Body of pancreas (tissue), 4 donors: Measurements from ENCODE around the gene BRPF3. TPM values are rescaled to one million over a fixed set of nuclear protein-coding genes. Genes with fewer than 3 reads are reported as not detected.
"Not testable (repeated sequence)": the region's sequence is repeated elsewhere in the genome, so short reads cannot be mapped to it uniquely, and the experiment has no call there.

ENCODE experiments used
- ATAC-seq: fragments of 150-250 bp; one replicate; pipeline ENCODE4 v1.9.1; 2016
- DNase-seq, 4 donors: peaks; one replicate each; pipeline ENCODE4 v3.0.0-alpha.2; 2019
- H3K27ac ChIP-seq, 4 donors: fragments of 200-600 bp; sonication (generic); 1 replicate in 3 of 4; 2 replicates in 1 of 4; pipeline versions ENCODE4 v1.5.1 to v1.6.1; 2016 to 2019; ENCODE audit warnings: mild to moderate bottlenecking in 1 of 4, mixed read lengths in 1 of 4, moderate library complexity in 1 of 4
- H3K27me3 ChIP-seq, 2 donors: fragments of 200-600 bp; sonication (generic); one replicate each; pipeline ENCODE4 v1.6.0; 2016; ENCODE audit warnings: mild to moderate bottlenecking in 1 of 2
- H3K36me3 ChIP-seq, 2 donors: fragments of 200-600 bp; sonication (generic); replicated peaks in 1 of 2; 2 replicates each; pipeline ENCODE4 v1.5.1; 2016; ENCODE audit warnings: low read depth in 2 of 2; ENCODE audit not compliant: insufficient read depth in 1 of 2
- H3K4me1 ChIP-seq: fragments of 200-600 bp; sonication (generic); one replicate; pipeline ENCODE4 v1.6.0; 2016
- H3K4me3 ChIP-seq, 2 donors: fragments of 200-600 bp; sonication (generic); 1 replicate in 1 of 2; 2 replicates in 1 of 2; pipeline ENCODE4 v1.5.1; 2016 to 2019
- H3K9me3 ChIP-seq, 3 donors: fragments of 200-600 bp; sonication (generic); 1 replicate in 2 of 3; 2 replicates in 1 of 3; pipeline ENCODE4 v1.5.1; 2016
- CTCF ChIP-seq, 7 experiments: fragments of 450-650 bp in 4 of 7; fragments of 200-600 bp in 3 of 7; sonication (generic) in 3 of 7; IDR thresholded peaks; one replicate each; pipeline ENCODE4 v1.5.1; 2016 to 2019; ENCODE audit warnings: antibody characterized with exemption in 7 of 7
- POLR2A ChIP-seq, 3 donors: fragments of 450-650 bp; IDR thresholded peaks; one replicate each; pipeline ENCODE4 v1.6.1; 2016; ENCODE audit warnings: antibody characterized with exemption in 3 of 3, mild to moderate bottlenecking in 2 of 3
- WGBS, 2 donors: methylation state at CpG; one replicate each; pipeline ENCODE4 v1.1.5; 2017; 5-methylcytosine and 5-hydroxymethylcytosine counted together
- intact Hi-C: fragments of 100-400 bp; cut with DNase I; formaldehyde crosslinking; loops from one replicate; pipeline ENCODE4 v1.15.1; 2023
- total RNA-seq, 2 donors: library from RNA; depleted of rRNA; stranded (reverse); fragments of >200 nt; gene quantifications; one replicate each; pipeline ENCODE4 v1.1.0, GENCODE V29; 2016

BRPF3 gene
- total RNA-seq, 2 donors from 2014 or later = 24.9 to 27.0 TPM

GRCh38 chr6:36210182-36210581 is 13.6 kb downstream of the BRPF3 start:
- Histone ChIP-seq H3K4me3 (no peak overlapping the region), H3K27me3 (no peaks in the 10 kb centered on the region), H3K4me1 (no peaks in the 10 kb centered on the region), H3K27ac (no peak overlapping the region), H3K9me3 (no peaks in the 10 kb centered on the region), H3K36me3 (peaks cover 14 to 41% of the 10 kb centered on the region in 2 donors)
- DNase-seq = no peak
- WGBS, 2 donors = 95 to 98% methylated on average over 14 of the region's 14 CpGs
- intact Hi-C loops = no loop called here
- no peak for TF ChIP-seq POLR2A (IDR thresholded peaks at IDR 0.05)
- TF ChIP-seq CTCF (IDR thresholded peaks at IDR 0.05) = no peak
- no peak for ATAC-seq

- WGBS, 2 donors = 92 to 94% methylated on average over 3 to 18 of the region's 18 CpGs
- Histone ChIP-seq H3K27ac (no peak overlapping the region), H3K27me3 (no peaks in the 10 kb centered on the region), H3K4me3 (no peak overlapping the region), H3K36me3 (peaks cover 18 to 45% of the 10 kb centered on the region in 2 donors), H3K4me1 (no peaks in the 10 kb centered on the region), H3K9me3 (no peaks in the 10 kb centered on the region)
- TF ChIP-seq POLR2A (IDR thresholded peaks at IDR 0.05) (no peak), CTCF (IDR thresholded peaks at IDR 0.05) (no peak)
- ATAC-seq (no peak), DNase-seq (no peak)
- intact Hi-C loops = no loop called here
Observed at GRCh38 chr6:36210886-36211595, 14.5 kb downstream of the BRPF3 start.

- Histone ChIP-seq H3K27me3 (no peaks in the 10 kb centered on the region), H3K4me1 (no peaks in the 10 kb centered on the region), H3K36me3 (peaks cover 8 to 27% of the 10 kb centered on the region in 2 donors), H3K27ac (no peak overlapping the region), H3K4me3 (no peak overlapping the region), H3K9me3 (no peaks in the 10 kb centered on the region)
- DNase-seq = peak in 1 of 4 donors; percentile 32
- no peak for ATAC-seq
- 92 to 100% methylated on average over 1 to 2 of the region's 2 CpGs for WGBS, 2 donors
- TF ChIP-seq POLR2A (IDR thresholded peaks at IDR 0.05) = no peak
- no peak for TF ChIP-seq CTCF (IDR thresholded peaks at IDR 0.05)
- intact Hi-C loops = no loop called here
Observed at GRCh38 chr6:36216559-36216958, 20.0 kb downstream of the BRPF3 start.

- Histone ChIP-seq H3K27me3 (no peaks in the 10 kb centered on the region), H3K36me3 (peaks cover 6 to 26% of the 10 kb centered on the region in 2 donors), H3K4me3 (no peak overlapping the region), H3K27ac (no peak overlapping the region), H3K4me1 (no peaks in the 10 kb centered on the region), H3K9me3 (no peaks in the 10 kb centered on the region)
- no peak for TF ChIP-seq POLR2A (IDR thresholded peaks at IDR 0.05)
- TF ChIP-seq CTCF (IDR thresholded peaks at IDR 0.05) = no peak
- DNase-seq (no peak), ATAC-seq (no peak)
- 83% methylated on average over 3 of the region's 3 CpGs for WGBS, 2 donors
- intact Hi-C loops = no loop called here
Observed at GRCh38 chr6:36217188-36217587, 20.6 kb downstream of the BRPF3 start.

GRCh38 chr6:36217946-36218345 is 21.4 kb downstream of the BRPF3 start:
- H3K4me1 ChIP-seq = no peaks in the 10 kb centered on the region
- H3K9me3 ChIP-seq = no peaks in the 10 kb centered on the region
- H3K4me3 ChIP-seq = no peak overlapping the region
- no peak for TF ChIP-seq POLR2A (IDR thresholded peaks at IDR 0.05)
- no peak for TF ChIP-seq CTCF (IDR thresholded peaks at IDR 0.05)
- H3K27me3 ChIP-seq = no peaks in the 10 kb centered on the region
- WGBS, 2 donors = 92% methylated on average over 1 of the region's 1 CpG
- H3K36me3 ChIP-seq = peaks cover 6 to 33% of the 10 kb centered on the region in 2 donors
- intact Hi-C loops = no loop called here
- no peak for DNase-seq
- no peak for ATAC-seq
- no peak overlapping the region for H3K27ac ChIP-seq

GRCh38 chr6:36218516-36218915 is 22.0 kb downstream of the BRPF3 start:
- ATAC-seq, H3K9me3 ChIP-seq, H3K4me3 ChIP-seq, H3K4me1 ChIP-seq, H3K27me3 ChIP-seq, H3K27ac ChIP-seq, intact Hi-C loops, DNase-seq: not testable (repeated sequence)
- peaks cover 6 to 34% of the 10 kb centered on the region in 2 donors for H3K36me3 ChIP-seq
- WGBS, 2 donors = 98 to 99% methylated on average over 9 of the region's 9 CpGs
